Gastroesophageal sphincter (tissue), 3 donors: ENCODE results near the gene PSORS1C1.

Experiments used
- CTCF ChIP-seq, 4 experiments: fragments of 200-600 bp in 2 of 4; fragments of 450-650 bp in 2 of 4; sonication (generic) in 1 of 4; IDR thresholded peaks; one replicate each; pipeline ENCODE4 v1.5.1; 2017 to 2019; ENCODE audit warnings: antibody characterized with exemption in 4 of 4, mild to moderate bottlenecking in 2 of 4, moderate library complexity in 2 of 4
- EP300 ChIP-seq: sonication (generic); formaldehyde crosslinking; IDR thresholded peaks from one replicate; pipeline ENCODE4 v1.6.1; 2017; ENCODE audit warnings: antibody characterized with exemption, mild to moderate bottlenecking
- POLR2A ChIP-seq, 2 donors: fragments of 450-650 bp; IDR thresholded peaks; one replicate each; pipeline ENCODE4 v1.6.1; 2017; ENCODE audit warnings: antibody characterized with exemption in 2 of 2, mild to moderate bottlenecking in 2 of 2, moderate library complexity in 1 of 2
- POLR2AphosphoS5 ChIP-seq: sonication (generic); formaldehyde crosslinking; IDR thresholded peaks from one replicate; pipeline ENCODE4 v1.6.1; 2017; ENCODE audit warnings: antibody characterized with exemption

DNA sequence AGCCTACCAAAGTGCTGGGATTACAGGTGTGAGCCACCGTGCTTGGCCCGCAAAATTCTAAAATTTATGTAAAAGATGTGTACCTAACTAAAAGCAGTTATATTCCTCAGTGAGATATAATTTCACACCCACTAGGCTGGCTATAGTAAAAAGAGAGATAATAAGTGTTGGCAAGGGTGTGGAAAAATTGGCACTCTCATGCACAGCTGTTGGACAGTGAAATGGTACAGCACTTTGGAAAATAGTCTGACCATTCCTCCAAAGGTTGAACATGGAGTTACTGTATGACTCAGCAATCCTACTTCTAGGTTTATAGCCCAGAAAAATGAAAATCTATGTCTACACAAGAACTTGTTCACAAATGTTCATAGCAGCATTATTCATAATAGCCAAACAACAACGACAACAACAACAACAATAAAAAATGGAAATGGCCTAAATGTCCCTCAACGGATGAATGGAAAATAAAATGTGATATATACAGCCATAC is 16.1 kb upstream of the PSORS1C1 start:
- no peak for TF ChIP-seq CTCF (IDR thresholded peaks at IDR 0.05)
- TF ChIP-seq POLR2A (IDR thresholded peaks at IDR 0.05), result no peak
- TF ChIP-seq POLR2AphosphoS5, result no peak
- no peak for TF ChIP-seq EP300
